ENCODE results near the gene SYNGR2.

GRCh38 chr17:78183916-78184315 lies 15.5 kb downstream of the SYNGR2 start:
- TF ChIP-seq, protein P1, sequence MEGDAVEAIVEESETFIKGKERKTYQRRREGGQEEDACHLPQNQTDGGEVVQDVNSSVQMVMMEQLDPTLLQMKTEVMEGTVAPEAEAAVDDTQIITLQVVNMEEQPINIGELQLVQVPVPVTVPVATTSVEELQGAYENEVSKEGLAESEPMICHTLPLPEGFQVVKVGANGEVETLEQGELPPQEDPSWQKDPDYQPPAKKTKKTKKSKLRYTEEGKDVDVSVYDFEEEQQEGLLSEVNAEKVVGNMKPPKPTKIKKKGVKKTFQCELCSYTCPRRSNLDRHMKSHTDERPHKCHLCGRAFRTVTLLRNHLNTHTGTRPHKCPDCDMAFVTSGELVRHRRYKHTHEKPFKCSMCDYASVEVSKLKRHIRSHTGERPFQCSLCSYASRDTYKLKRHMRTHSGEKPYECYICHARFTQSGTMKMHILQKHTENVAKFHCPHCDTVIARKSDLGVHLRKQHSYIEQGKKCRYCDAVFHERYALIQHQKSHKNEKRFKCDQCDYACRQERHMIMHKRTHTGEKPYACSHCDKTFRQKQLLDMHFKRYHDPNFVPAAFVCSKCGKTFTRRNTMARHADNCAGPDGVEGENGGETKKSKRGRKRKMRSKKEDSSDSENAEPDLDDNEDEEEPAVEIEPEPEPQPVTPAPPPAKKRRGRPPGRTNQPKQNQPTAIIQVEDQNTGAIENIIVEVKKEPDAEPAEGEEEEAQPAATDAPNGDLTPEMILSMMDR (IDR thresholded peaks at IDR 0.05): no peak
- TF ChIP-seq EZH2 (IDR thresholded peaks at IDR 0.05; ENCODE audit: borderline replicate concordance, insufficient read depth, low read depth, low read length, poor library complexity, severe bottlenecking): no peak

All from B cell (primary cell).